ENCODE measurements around the gene SLC35F1. TPM values are rescaled to one million over a fixed set of nuclear protein-coding genes. Genes with fewer than 3 reads are reported as not detected.

Gene SLC35F1
- total and polyA plus RNA-seq, 2 donors (not counting 3 experiments of a cell fraction or from before 2014, with no cell fraction given), result not detected

DNA sequence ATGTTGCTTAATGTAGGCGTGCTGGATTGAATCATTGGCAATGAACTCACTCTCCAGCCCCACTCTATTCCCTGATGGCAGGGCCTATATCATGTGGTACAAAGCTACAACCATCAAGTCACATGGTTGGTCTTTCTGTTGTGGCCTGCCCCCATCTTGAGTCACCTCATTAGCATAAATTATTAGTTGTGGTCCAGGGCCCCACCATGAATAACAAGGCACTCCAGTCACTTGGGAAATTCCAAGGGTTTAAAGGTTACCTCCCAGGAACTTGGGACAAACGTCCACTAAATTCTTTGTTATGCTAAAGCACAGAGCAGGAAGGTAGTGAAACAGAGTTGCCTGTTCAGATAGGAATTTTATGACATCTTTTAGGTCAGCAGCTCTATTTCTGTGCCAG lies 193.7 kb downstream of the SLC35F1 start:
- Histone ChIP-seq H3K9ac (replicated peaks; ENCODE audit: extremely low read depth, insufficient read depth, low read length) (no peak overlapping the region), H3K9me1 (replicated peaks; ENCODE audit: control insufficient read depth, extremely low read depth, insufficient read depth, low read length) (no peaks in the 10 kb centered on the region), H2AFZ (ENCODE audit: low read depth, low read length) (no peak overlapping the region), H3K9me3 (replicated peaks; ENCODE audit: control insufficient read depth, insufficient read depth, low read length) (no peaks in the 10 kb centered on the region), H3K79me2 (ENCODE audit: control insufficient read depth, insufficient read depth, low read length) (no peaks in the 10 kb centered on the region), H3K4me3 (replicated peaks in 1 of 3; ENCODE audit: insufficient read depth in 1 of 3, low read depth in 1 of 3, low read length in 3 of 3) (no peak overlapping the region), H3K4me1 (ENCODE audit: control insufficient read depth, extremely low read depth, insufficient read depth, low read length) (no peaks in the 10 kb centered on the region), H3K4me2 (ENCODE audit: insufficient read depth, low read length) (no peak overlapping the region), H3K36me3 (ENCODE audit: control insufficient read depth in 2 of 2, extremely low read depth in 1 of 2, insufficient read depth in 2 of 2, low read length in 2 of 2) (no peaks in the 10 kb centered on the region), H3K27me3 (ENCODE audit: control insufficient read depth in 2 of 2, insufficient read depth in 2 of 2, low read length in 2 of 2) (no peaks in the 10 kb centered on the region), H4K20me1 (replicated peaks; ENCODE audit: control insufficient read depth, extremely low read depth, insufficient read depth, low read length) (no peaks in the 10 kb centered on the region), H3K27ac (ENCODE audit: insufficient read depth, low read depth, low read length) (no peak overlapping the region)
- TF ChIP-seq, protein P1, sequence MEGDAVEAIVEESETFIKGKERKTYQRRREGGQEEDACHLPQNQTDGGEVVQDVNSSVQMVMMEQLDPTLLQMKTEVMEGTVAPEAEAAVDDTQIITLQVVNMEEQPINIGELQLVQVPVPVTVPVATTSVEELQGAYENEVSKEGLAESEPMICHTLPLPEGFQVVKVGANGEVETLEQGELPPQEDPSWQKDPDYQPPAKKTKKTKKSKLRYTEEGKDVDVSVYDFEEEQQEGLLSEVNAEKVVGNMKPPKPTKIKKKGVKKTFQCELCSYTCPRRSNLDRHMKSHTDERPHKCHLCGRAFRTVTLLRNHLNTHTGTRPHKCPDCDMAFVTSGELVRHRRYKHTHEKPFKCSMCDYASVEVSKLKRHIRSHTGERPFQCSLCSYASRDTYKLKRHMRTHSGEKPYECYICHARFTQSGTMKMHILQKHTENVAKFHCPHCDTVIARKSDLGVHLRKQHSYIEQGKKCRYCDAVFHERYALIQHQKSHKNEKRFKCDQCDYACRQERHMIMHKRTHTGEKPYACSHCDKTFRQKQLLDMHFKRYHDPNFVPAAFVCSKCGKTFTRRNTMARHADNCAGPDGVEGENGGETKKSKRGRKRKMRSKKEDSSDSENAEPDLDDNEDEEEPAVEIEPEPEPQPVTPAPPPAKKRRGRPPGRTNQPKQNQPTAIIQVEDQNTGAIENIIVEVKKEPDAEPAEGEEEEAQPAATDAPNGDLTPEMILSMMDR (IDR thresholded peaks at IDR 0.05; ENCODE audit: extremely low read depth in 1 of 2, insufficient read depth in 1 of 2, low read depth in 1 of 2, low read length in 2 of 2), result no peak
- TF ChIP-seq POLR2AphosphoS5 (IDR thresholded peaks at IDR 0.05; ENCODE audit: insufficient read depth, low read depth, low read length) (no peak), EZH2 (IDR thresholded peaks at IDR 0.05; ENCODE audit: borderline replicate concordance, low read depth, low read length, severe bottlenecking) (no peak), POLR2A (IDR thresholded peaks at IDR 0.05; ENCODE audit: low read depth, low read length) (no peak), GATA2 (IDR thresholded peaks at IDR 0.05; ENCODE audit: insufficient read depth, insufficient read length, low read depth, low read length) (no peak), MYC (IDR thresholded peaks at IDR 0.05; ENCODE audit: low read depth, low read length) (no peak), JUN (IDR thresholded peaks at IDR 0.05; ENCODE audit: borderline replicate concordance, insufficient read depth, insufficient read length, low read depth) (no peak), FOS (IDR thresholded peaks at IDR 0.05; ENCODE audit: borderline replicate concordance, insufficient read depth, low read length) (no peak)
- TF ChIP-seq, protein P2, sequence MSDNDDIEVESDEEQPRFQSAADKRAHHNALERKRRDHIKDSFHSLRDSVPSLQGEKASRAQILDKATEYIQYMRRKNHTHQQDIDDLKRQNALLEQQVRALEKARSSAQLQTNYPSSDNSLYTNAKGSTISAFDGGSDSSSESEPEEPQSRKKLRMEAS (IDR thresholded peaks at IDR 0.05; ENCODE audit: insufficient read depth, insufficient read length), result no peak
- POLR2A ChIA-PET, result no interaction called here
- BruUV-seq (replicated peaks), result no TSS peak
- dilution Hi-C loops (cut with MboI; ENCODE audit: extremely low pct_ligation_motif_present, low sequenced_read_pairs), result no loop called here
- no peak for FAIRE-seq
- intact Hi-C loops (cut with micrococcal nuclease), result no loop called here
- no peak for DNase-seq (ENCODE audit: low read depth, low spot score)
- CTCF ChIA-PET, result no interaction called here

Data from endothelial cell of umbilical vein (primary cell).